ENCODE measurements around the gene VRK1.

- TF ChIP-seq RFX5 (IDR thresholded peaks at IDR 0.05; ENCODE audit: low read length) (no peak), MEF2A (IDR thresholded peaks at IDR 0.05; ENCODE audit: borderline replicate concordance, low read depth) (no peak), EP300 (IDR thresholded peaks at IDR 0.05; ENCODE audit: borderline replicate concordance in 1 of 2, low read depth in 1 of 2, low read length in 1 of 2) (no peak)
These were observed 45.1 kb upstream of the VRK1 start for GRCh38 chr14:96752125-96752524.

Measured in SK-N-SH (cell line).